Natural killer cell treated with Interleukin-12 subunit alpha and Interleukin-12 subunit beta and Interleukin-15 and Interleukin-18, amount 100 ng/mL, for 72 hours (primary cell): Measurements from ENCODE around the gene ZNF860. TPM values are rescaled to one million over a fixed set of nuclear protein-coding genes. Genes with fewer than 3 reads are reported as not detected.
"Not testable (repeated sequence)": the region's sequence is repeated elsewhere in the genome, so short reads cannot be mapped to it uniquely, and the experiment has no call there.

Source experiments
- ATAC-seq, 2 donors: fragments of 150-1000 bp; cut with Tn5 transposase in 1 of 2; sonication (Bioruptor Pico), chemical (Tn5 transposase) in 1 of 2; 2 replicates each; pipeline ENCODE4 v1.10.0; 2021
- DNase-seq: peaks from one replicate; pipeline ENCODE4 v3.0.0; 2022; ENCODE audit warnings: low spot score
- H3K27ac Mint-ChIP-seq, 2 donors: 1 replicate in 1 of 2; 2 replicates in 1 of 2; pipeline ENCODE4 v1.8.0; 2022; ENCODE audit warnings: mixed read lengths in 2 of 2, mild to moderate bottlenecking in 1 of 2, moderate library complexity in 1 of 2
- H3K27me3 Mint-ChIP-seq, 2 donors: 1 replicate in 1 of 2; 2 replicates in 1 of 2; pipeline ENCODE4 v1.8.0; 2022; ENCODE audit warnings: mixed read lengths in 2 of 2
- H3K36me3 Mint-ChIP-seq: one replicate; pipeline ENCODE4 v1.8.0; 2022; ENCODE audit warnings: mixed read lengths
- H3K4me1 Mint-ChIP-seq, 2 donors: 1 replicate in 1 of 2; 2 replicates in 1 of 2; pipeline ENCODE4 v1.8.0; 2022; ENCODE audit warnings: low read depth in 2 of 2, mixed read lengths in 2 of 2, mild to moderate bottlenecking in 1 of 2
- H3K4me3 Mint-ChIP-seq: one replicate; pipeline ENCODE4 v1.8.0; 2022; ENCODE audit warnings: mixed read lengths
- H3K9me3 Mint-ChIP-seq: 2 replicates; pipeline ENCODE4 v1.8.0; 2022; ENCODE audit warnings: mixed read lengths
- total RNA-seq, 2 donors: library from RNA; stranded (reverse); gene quantifications; one replicate each; pipeline ENCODE4 v1.2.3, GENCODE V29; 2022

ZNF860 gene
- total RNA-seq, 2 donors from 2014 or later = not detected

- Mint-ChIP-seq H3K9me3 (no peaks in the 10 kb centered on the region), H3K36me3 (no peaks in the 10 kb centered on the region), H3K4me1 (no peaks in the 10 kb centered on the region), H3K4me3 (no peak overlapping the region), H3K27ac (no peak overlapping the region), H3K27me3 (peaks cover 6 to 22% of the 10 kb centered on the region in 2 donors)
- no peak for ATAC-seq
- DNase-seq = no peak
Measured at GRCh38 chr3:31971607-31972006, 9.9 kb upstream of the ZNF860 start.

- DNase-seq (no peak), ATAC-seq (no peak)
- Mint-ChIP-seq H3K4me1 (no peaks in the 10 kb centered on the region), H3K27me3 (peaks cover 14 to 37% of the 10 kb centered on the region in 2 donors), H3K9me3 (no peaks in the 10 kb centered on the region), H3K27ac (no peak overlapping the region), H3K4me3 (no peak overlapping the region), H3K36me3 (no peaks in the 10 kb centered on the region)
Measured at GRCh38 chr3:31973081-31973480, 8.5 kb upstream of the ZNF860 start.

- ATAC-seq = no peak
- no peak overlapping the region for H3K27ac Mint-ChIP-seq
- no peak for DNase-seq
- H3K4me3 Mint-ChIP-seq = no peak overlapping the region
- H3K4me1 Mint-ChIP-seq = no peaks in the 10 kb centered on the region
- H3K9me3 Mint-ChIP-seq = no peaks in the 10 kb centered on the region
- H3K27me3 Mint-ChIP-seq = peaks cover 19 to 44% of the 10 kb centered on the region in 2 donors
- no peaks in the 10 kb centered on the region for H3K36me3 Mint-ChIP-seq
Measured at GRCh38 chr3:31973837-31974236, 7.7 kb upstream of the ZNF860 start.

GRCh38 chr3:31974471-31974870, 7.1 kb upstream of the ZNF860 start:
- ATAC-seq (no peak), DNase-seq (no peak)
- Mint-ChIP-seq H3K27ac (no peak overlapping the region), H3K4me3 (no peak overlapping the region), H3K27me3 (peaks cover 25 to 51% of the 10 kb centered on the region in 2 donors), H3K4me1 (no peaks in the 10 kb centered on the region), H3K36me3 (no peaks in the 10 kb centered on the region), H3K9me3 (no peaks in the 10 kb centered on the region)

- no peak overlapping the region for H3K27ac Mint-ChIP-seq
- H3K4me3 Mint-ChIP-seq = no peak overlapping the region
- no peak for ATAC-seq
- peaks cover 28 to 55% of the 10 kb centered on the region in 2 donors for H3K27me3 Mint-ChIP-seq
- no peaks in the 10 kb centered on the region for H3K4me1 Mint-ChIP-seq
- H3K9me3 Mint-ChIP-seq = no peaks in the 10 kb centered on the region
- no peak for DNase-seq
- H3K36me3 Mint-ChIP-seq = no peaks in the 10 kb centered on the region
Measured at GRCh38 chr3:31974964-31975363, 6.6 kb upstream of the ZNF860 start.

- DNase-seq (no peak), ATAC-seq (no peak)
- Mint-ChIP-seq H3K4me3 (no peak overlapping the region), H3K9me3 (no peaks in the 10 kb centered on the region), H3K27ac (no peak overlapping the region), H3K4me1 (peaks cover 0 to 4% of the 10 kb centered on the region in 2 donors), H3K27me3 (peaks cover 32 to 55% of the 10 kb centered on the region in 2 donors), H3K36me3 (no peaks in the 10 kb centered on the region)
Measured at GRCh38 chr3:31976302-31976701, 5.2 kb upstream of the ZNF860 start.

GRCh38 chr3:31977736-31978135, 3.8 kb upstream of the ZNF860 start:
- Mint-ChIP-seq H3K4me3 (no peak overlapping the region), H3K4me1 (peaks cover 0 to 7% of the 10 kb centered on the region in 2 donors), H3K27me3 (peaks cover 38 to 64% of the 10 kb centered on the region in 2 donors), H3K36me3 (no peaks in the 10 kb centered on the region), H3K27ac (no peak overlapping the region), H3K9me3 (no peaks in the 10 kb centered on the region)
- DNase-seq (no peak), ATAC-seq (no peak)

- DNase-seq (no peak), ATAC-seq (no peak)
- no peak overlapping the region for H3K27ac Mint-ChIP-seq
- H3K9me3 Mint-ChIP-seq = no peaks in the 10 kb centered on the region
- no peaks in the 10 kb centered on the region for H3K36me3 Mint-ChIP-seq
- peaks cover 0 to 7% of the 10 kb centered on the region in 2 donors for H3K4me1 Mint-ChIP-seq
- no peak overlapping the region for H3K4me3 Mint-ChIP-seq
- peaks cover 46 to 71% of the 10 kb centered on the region in 2 donors for H3K27me3 Mint-ChIP-seq
Measured at GRCh38 chr3:31978553-31978952, 3.0 kb upstream of the ZNF860 start.

- peak overlapping the region; percentile 30 for H3K4me3 Mint-ChIP-seq
- H3K27ac Mint-ChIP-seq = no peak overlapping the region
- peaks cover 47 to 67% of the 10 kb centered on the region in 2 donors for H3K27me3 Mint-ChIP-seq
- DNase-seq (no peak), ATAC-seq (no peak)
- no peaks in the 10 kb centered on the region for H3K9me3 Mint-ChIP-seq
- peaks cover 0 to 7% of the 10 kb centered on the region in 2 donors for H3K4me1 Mint-ChIP-seq
- H3K36me3 Mint-ChIP-seq = no peaks in the 10 kb centered on the region
Measured at GRCh38 chr3:31979001-31979697, 2.4 kb upstream of the ZNF860 start.

- no peak overlapping the region for H3K27ac Mint-ChIP-seq
- H3K36me3 Mint-ChIP-seq = no peaks in the 10 kb centered on the region
- H3K4me3 Mint-ChIP-seq = peak overlapping the region; percentile 61
- H3K4me1 Mint-ChIP-seq = peaks cover 0 to 7% of the 10 kb centered on the region in 2 donors
- peaks cover 46 to 56% of the 10 kb centered on the region in 2 donors for H3K27me3 Mint-ChIP-seq
- H3K9me3 Mint-ChIP-seq = no peaks in the 10 kb centered on the region
- ATAC-seq = peak; percentile 52 to 65
- DNase-seq = no peak
Measured at GRCh38 chr3:31980530-31981205, 882 bp upstream of the ZNF860 start.

GRCh38 chr3:31984321-31984720, 2.8 kb downstream of the ZNF860 start:
- Mint-ChIP-seq H3K27me3 (peaks cover 24 to 31% of the 10 kb centered on the region in 2 donors), H3K4me1 (peaks cover 0 to 7% of the 10 kb centered on the region in 2 donors), H3K4me3 (no peak overlapping the region), H3K27ac (no peak overlapping the region), H3K9me3 (no peaks in the 10 kb centered on the region), H3K36me3 (no peaks in the 10 kb centered on the region)
- no peak for ATAC-seq
- no peak for DNase-seq

GRCh38 chr3:31985831-31986230, 4.3 kb downstream of the ZNF860 start:
- ATAC-seq (no peak), DNase-seq (no peak)
- Mint-ChIP-seq H3K36me3 (no peaks in the 10 kb centered on the region), H3K27me3 (peaks cover 19 to 23% of the 10 kb centered on the region in 2 donors), H3K4me3 (no peak overlapping the region), H3K9me3 (no peaks in the 10 kb centered on the region), H3K4me1 (peaks cover 0 to 3% of the 10 kb centered on the region in 2 donors), H3K27ac (no peak overlapping the region)

GRCh38 chr3:31988271-31988670, 6.7 kb downstream of the ZNF860 start:
- no peaks in the 10 kb centered on the region for H3K9me3 Mint-ChIP-seq
- no peak for DNase-seq
- H3K27ac Mint-ChIP-seq = no peak overlapping the region
- H3K36me3 Mint-ChIP-seq = no peaks in the 10 kb centered on the region
- no peak for ATAC-seq
- H3K4me3 Mint-ChIP-seq = no peak overlapping the region
- no peaks in the 10 kb centered on the region for H3K4me1 Mint-ChIP-seq
- H3K27me3 Mint-ChIP-seq = peaks cover 5 to 14% of the 10 kb centered on the region in 2 donors

- not testable (repeated sequence) for H3K36me3 Mint-ChIP-seq, ATAC-seq, H3K9me3 Mint-ChIP-seq, H3K27me3 Mint-ChIP-seq, H3K4me3 Mint-ChIP-seq, H3K27ac Mint-ChIP-seq, H3K4me1 Mint-ChIP-seq, DNase-seq
Measured at GRCh38 chr3:31992995-31993394, 11.4 kb downstream of the ZNF860 start.
